ENCODE data around the gene BUD13.

DNA sequence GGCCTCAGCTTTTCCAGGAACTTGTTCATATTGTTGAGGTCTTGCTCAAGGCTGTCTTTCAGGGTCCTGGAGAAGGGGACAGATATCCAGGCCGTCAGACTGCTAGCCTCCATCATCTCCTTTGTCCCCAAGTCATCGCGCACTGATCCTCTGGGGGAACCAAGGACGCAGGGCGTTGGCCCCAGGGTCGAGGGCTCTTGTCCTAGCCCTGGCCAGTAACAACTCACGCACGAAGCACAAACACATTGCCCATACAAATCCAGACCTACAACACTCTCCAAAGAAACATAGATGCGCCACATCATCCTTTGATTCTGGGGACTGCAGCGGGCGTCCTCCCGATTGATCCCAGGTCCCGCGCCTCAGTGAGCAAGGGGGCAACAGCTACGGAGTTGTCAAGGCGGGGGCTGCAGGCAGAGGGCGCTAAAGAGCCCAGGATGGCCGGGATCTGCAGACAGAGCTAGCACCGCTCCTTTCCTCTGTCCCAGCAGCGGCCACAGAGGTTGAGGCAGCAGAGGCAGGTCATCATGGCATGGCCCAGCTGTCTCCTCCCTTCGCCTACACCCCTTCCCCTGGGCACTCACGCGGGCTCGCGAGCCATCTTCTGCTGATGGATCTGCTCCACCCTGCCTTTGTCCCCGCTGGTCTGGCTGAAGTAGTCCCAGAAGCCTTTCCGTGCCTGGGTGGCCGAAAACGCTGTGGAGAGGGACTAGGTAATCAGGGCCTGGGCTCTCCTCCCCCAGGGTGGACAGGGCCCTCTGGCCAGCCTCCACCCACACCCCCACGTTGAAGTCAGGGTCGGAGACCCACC is 18.4 kb upstream of the BUD13 start:
- no peak for TF ChIP-seq EZH2phosphoT487 (IDR thresholded peaks at IDR 0.05; ENCODE audit: unreplicated experiment)
- TF ChIP-seq, protein P1, sequence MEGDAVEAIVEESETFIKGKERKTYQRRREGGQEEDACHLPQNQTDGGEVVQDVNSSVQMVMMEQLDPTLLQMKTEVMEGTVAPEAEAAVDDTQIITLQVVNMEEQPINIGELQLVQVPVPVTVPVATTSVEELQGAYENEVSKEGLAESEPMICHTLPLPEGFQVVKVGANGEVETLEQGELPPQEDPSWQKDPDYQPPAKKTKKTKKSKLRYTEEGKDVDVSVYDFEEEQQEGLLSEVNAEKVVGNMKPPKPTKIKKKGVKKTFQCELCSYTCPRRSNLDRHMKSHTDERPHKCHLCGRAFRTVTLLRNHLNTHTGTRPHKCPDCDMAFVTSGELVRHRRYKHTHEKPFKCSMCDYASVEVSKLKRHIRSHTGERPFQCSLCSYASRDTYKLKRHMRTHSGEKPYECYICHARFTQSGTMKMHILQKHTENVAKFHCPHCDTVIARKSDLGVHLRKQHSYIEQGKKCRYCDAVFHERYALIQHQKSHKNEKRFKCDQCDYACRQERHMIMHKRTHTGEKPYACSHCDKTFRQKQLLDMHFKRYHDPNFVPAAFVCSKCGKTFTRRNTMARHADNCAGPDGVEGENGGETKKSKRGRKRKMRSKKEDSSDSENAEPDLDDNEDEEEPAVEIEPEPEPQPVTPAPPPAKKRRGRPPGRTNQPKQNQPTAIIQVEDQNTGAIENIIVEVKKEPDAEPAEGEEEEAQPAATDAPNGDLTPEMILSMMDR (conservative IDR thresholded peaks at IDR 0.05; ENCODE audit: low read depth in 2 of 2), result peak; percentile 80 to 95
- 0 out of 2 replicates have a peak, but pooled peaks have one; percentile 16 for TF ChIP-seq POLR2AphosphoS5 (IDR thresholded peaks at IDR 0.05; ENCODE audit: low read depth)
- TF ChIP-seq EZH2 (IDR thresholded peaks at IDR 0.05; ENCODE audit: low read depth, unreplicated experiment), result no peak
- TF ChIP-seq STAT1 (IDR thresholded peaks at IDR 0.05; ENCODE audit: unreplicated experiment), result no peak
- TF ChIP-seq CREB1 (CRISPR knock-in tag; IDR thresholded peaks at IDR 0.05; ENCODE audit: low read depth), result no peak
- TF ChIP-seq, protein P2, sequence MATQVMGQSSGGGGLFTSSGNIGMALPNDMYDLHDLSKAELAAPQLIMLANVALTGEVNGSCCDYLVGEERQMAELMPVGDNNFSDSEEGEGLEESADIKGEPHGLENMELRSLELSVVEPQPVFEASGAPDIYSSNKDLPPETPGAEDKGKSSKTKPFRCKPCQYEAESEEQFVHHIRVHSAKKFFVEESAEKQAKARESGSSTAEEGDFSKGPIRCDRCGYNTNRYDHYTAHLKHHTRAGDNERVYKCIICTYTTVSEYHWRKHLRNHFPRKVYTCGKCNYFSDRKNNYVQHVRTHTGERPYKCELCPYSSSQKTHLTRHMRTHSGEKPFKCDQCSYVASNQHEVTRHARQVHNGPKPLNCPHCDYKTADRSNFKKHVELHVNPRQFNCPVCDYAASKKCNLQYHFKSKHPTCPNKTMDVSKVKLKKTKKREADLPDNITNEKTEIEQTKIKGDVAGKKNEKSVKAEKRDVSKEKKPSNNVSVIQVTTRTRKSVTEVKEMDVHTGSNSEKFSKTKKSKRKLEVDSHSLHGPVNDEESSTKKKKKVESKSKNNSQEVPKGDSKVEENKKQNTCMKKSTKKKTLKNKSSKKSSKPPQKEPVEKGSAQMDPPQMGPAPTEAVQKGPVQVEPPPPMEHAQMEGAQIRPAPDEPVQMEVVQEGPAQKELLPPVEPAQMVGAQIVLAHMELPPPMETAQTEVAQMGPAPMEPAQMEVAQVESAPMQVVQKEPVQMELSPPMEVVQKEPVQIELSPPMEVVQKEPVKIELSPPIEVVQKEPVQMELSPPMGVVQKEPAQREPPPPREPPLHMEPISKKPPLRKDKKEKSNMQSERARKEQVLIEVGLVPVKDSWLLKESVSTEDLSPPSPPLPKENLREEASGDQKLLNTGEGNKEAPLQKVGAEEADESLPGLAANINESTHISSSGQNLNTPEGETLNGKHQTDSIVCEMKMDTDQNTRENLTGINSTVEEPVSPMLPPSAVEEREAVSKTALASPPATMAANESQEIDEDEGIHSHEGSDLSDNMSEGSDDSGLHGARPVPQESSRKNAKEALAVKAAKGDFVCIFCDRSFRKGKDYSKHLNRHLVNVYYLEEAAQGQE (IDR thresholded peaks at IDR 0.05; ENCODE audit: unreplicated experiment), result no peak
- no peak for TF ChIP-seq JUNB (IDR thresholded peaks at IDR 0.05; ENCODE audit: unreplicated experiment)
- TF ChIP-seq, protein P3, sequence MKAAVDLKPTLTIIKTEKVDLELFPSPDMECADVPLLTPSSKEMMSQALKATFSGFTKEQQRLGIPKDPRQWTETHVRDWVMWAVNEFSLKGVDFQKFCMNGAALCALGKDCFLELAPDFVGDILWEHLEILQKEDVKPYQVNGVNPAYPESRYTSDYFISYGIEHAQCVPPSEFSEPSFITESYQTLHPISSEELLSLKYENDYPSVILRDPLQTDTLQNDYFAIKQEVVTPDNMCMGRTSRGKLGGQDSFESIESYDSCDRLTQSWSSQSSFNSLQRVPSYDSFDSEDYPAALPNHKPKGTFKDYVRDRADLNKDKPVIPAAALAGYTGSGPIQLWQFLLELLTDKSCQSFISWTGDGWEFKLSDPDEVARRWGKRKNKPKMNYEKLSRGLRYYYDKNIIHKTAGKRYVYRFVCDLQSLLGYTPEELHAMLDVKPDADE (IDR thresholded peaks at IDR 0.05), result no peak
- TF ChIP-seq ZNF114 (CRISPR knock-in tag; IDR thresholded peaks at IDR 0.05), result no peak
- TF ChIP-seq ZNF331 (CRISPR knock-in tag; IDR thresholded peaks at IDR 0.05; ENCODE audit: low read depth), result no peak
- TF ChIP-seq NANOG (IDR thresholded peaks at IDR 0.05; ENCODE audit: borderline replicate concordance), result no peak
